SHP77 (cell line): ENCODE data around the gene DPYD.

Source experiments
- DNase-seq, 2 experiments: peaks; one replicate each; lab custom pipeline; 2025; lab: John Stamatoyannopoulos, UW

DPYD gene

DNA sequence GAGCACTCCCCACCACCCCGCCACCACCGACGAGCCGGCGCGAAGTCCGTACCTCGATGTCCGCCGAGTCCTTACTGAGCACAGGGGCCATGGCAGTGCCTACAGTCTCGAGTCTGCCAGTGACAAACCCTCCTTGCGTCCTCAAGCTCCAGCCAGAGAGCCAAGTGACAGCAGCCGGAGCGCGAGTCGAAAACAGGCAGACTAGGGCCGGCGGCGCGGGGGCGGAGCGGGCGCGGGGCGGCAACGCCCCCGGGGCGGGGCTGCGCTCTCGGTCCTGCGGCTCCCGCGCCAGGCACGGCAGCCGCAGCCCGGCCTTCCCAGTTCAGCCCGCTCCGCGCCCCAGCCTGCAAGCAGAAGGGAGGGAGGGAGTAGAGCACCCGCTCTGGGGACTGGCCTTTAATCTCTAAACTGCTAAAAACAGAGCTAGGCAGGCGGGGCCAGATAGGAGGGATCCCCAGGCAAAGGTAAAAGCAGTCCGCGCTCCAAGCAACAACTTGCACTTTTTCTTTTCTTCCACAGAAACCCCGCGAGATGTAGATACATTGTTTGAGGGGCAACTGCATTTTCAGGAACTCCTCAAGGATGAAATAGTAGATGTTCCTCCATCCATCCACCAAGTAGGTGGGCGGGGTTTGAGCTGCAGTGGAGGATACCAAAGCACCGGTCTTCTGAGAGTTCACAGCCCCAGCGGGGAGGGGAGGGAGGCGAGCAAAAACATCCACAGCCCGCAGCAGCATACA lies at the start of gene DPYD:
Gene DPYD (minus strand): TSS at position 203 of the 740 bp plus-strand sequence. CDS start 112 bp downstream, at position 91.
- DNase-seq, result peak; percentile 71 to 81

DNA sequence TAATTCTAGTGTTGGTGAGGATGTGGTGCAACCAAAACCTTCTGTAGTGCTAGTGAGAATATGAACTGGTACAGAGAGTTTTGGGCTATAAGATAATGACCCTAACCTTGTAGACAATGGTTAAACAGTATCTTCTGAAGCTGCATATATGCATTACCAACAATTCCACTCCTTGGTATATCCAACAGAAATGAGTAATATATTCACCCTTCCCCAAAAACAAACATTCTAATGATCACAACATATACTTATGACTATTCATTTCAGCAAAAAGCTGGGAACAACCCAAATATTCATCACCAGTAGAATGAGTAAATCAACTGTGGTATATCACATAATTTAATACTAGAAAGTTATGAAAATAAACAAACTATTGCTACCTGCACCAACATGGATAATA lies 39.6 kb upstream of the DPYD start:
- no peak for DNase-seq

DNA sequence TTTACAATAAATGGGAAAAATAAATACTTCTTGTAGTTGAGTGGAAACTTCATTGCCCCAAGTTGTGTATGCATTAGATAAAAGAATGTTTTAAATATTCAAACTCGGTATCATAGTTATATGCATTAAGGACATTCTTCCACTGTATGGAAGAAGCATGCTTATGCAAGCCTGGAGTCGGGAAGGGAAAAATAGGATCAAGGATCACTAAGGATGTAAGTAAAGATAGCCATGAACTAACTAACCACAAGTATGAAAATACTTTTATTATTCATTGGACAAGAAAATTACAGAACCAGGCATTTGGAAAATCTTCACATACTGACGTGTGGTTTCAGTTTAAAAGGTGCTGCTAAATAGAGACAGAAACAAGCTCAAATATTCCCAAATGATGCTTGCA lies 26.9 kb upstream of the DPYD start:
- no peak for DNase-seq

DNA sequence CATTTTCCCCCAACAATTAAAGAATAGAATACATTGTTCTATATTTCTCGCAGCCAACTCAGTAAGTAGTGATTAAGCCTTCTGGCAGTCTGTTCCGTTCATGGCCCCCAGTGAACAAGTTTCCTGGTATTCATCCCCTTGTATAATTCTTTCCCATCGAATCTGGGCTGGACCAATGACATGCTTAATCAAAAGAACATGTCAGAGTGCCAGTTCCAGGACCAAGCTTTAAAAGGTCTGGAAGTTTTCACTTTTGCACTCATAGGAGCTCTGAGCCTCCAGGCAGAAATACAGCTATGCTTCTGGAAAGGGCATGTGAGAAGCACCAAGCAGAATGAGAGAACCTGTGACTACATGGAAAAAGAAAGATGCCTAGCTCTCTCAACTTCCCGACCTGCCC lies 22.5 kb upstream of the DPYD start:
- no peak for DNase-seq

DNA sequence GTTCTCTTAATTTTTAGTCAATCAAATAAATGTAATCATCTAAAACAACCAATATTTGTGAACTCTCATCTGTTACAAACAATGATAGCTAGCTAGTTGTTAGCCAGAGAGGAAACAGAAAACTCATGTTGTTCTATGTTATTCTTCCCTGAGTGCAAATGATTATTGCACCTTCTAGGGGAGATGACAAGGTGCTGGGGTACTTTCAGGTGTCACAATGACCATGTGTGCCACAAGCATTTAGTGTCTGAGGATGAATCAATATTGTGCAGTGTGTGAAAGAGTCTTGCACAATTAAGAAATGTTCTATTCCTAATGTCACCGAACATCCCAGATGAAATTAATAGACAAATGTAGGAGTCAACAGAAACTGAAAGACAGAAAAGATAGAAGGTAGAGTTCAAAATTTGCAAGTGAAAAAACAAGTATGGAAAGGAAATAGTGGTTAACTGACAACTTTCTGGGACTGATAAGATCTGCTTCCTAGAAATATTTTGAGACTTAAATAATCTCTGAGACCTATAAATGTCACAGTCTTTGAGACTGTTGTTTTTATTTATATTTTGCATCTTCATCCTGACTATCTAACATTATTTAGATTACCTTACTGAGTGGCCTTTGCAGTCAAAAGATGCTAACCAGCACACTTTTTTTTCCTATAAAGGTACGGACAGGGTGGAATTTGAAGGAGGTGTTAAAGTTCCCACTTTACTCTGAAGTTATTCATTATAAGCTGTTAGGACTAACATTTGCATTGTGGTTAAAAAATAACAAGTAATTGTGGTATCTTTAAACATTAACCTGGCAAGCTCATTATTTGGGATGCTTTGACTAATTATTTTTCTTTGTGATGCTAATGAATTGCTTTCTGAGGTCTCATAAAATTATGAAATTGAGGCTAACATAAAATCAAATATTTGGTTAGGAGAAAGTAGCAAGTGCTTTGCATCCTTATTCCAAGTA lies 21.6 kb upstream of the DPYD start:
- no peak for DNase-seq

DNA sequence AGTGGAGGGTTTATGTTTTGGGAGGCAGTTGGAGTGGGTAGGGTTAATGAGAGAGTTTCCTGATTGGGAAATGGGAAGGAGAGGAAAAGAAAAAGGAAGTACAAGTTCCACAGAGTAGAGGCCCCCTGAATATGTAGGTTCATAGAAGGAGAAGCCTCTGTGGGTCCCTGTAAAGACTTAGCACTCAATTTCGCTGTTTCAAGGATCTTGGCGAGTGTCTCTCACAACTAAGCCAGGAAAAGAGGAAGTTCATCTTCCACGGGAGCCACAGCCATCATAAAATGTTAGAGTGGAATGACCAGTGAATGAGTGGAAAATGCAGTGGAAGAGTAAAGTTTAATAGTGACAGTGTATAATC lies 17.4 kb upstream of the DPYD start:
- DNase-seq, result no peak

DNA sequence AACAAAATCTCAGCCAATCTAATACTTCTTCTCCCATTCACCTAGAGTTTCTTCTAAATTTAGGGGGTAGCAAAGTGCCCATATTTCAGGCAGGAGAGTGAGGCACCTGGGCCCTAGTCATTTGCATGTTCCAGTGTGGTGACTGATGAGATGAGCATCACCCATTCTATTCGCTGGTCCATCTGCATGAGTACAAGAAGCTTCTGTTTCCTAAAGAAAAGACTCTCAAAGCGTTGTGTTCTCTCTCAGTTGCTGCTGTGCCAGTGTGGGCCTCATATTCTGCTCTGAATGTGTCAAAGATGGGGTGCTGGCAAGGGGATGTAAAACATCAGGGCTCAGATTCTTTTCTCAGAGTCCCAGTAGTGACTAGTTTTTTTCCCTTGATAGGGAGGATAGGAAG lies 16.1 kb upstream of the DPYD start:
- no peak for DNase-seq

DNA sequence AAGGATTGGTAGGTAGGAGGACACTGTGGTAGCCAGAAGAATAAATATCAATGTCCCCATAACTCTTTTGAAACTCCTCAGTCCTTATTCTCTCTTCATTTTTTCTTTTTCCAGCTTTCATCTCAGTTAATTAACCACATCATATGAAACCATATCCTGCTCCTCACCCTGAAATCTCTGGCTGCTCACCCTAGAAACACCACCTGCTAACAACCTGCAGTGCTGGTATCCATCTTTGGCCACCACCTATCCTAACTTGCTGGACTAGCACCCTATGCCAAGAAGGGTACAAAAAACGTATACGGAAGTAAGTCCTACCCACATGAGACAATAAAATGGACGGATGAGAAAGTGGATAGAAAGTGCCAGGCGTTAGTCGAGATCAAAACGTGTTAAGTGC lies 13.7 kb upstream of the DPYD start:
- DNase-seq, result no peak

DNA sequence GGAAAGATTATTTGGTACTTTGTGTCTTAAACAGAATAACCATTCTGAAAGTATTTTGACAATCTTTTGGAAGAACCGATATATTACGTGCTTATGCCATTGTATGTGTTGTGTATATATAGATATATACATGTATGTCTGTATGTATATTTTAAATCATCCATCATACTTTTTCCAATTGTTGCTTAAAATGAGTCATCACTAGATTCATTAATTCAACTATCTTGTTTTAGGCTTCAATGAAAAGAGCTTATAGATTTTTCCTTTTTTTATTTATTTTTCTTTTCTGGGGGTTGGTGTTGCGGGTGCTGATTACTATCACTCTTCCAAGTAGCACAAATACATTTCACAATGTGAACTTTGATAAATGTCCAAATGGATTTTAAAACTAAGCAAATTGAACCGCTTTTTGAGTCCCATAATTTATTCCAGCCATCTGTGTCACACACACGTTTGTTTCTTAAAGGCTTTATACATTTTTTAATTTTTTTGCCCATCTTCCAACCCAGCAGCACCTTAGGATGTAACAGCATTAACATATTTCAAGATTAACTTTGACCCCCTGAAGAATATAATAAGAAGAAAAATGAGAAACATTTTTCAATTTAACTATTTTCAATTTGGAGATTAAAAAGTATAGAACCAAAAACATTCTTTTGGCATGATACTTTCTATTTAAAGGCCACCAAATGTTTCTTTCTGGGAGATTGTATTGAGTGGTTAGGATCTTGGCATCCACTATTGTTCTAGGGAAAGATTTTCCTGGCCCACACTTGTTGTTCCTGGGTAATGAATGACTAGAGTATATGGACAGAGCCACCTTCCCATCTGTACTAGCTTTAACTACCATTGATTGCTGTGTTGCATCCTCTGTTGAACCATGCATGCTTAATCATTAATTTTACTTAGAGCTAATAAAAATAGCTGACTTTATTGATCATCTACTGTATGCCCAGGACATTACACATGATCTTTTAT lies 9.3 kb upstream of the DPYD start:
- DNase-seq, result no peak

DNA sequence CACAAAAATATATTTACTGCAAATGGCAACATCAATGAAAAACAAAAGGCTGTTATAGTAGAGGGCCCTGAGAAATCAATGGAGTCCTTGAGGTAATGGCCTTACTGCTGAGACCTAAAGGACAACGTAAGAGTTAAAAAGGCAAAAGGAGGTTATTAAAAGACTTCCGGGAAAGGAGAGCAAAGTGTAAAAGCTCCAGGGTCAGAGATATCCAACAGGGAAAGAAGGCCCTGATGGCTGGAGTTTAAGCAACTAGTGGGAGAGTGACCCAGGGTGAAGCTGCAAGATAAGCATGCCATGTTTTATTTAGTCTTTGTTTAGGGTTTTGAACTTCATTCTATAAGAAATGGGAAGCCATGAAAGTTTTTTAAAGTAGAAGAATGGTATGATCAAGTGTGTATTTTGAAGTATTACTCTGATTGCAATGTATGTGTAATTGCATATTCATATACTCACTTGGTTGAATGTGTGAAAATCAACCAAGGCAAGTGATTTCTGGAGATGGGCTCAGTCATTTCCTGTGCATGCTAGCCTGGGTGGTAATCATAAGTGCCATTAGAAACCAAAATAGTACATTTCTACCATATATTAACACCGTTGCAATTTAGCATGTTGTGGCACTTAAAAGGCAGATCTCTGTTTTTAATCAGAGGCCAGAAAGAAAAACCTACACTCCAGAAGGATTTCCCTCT lies 5.3 kb upstream of the DPYD start:
- no peak for DNase-seq

DNA sequence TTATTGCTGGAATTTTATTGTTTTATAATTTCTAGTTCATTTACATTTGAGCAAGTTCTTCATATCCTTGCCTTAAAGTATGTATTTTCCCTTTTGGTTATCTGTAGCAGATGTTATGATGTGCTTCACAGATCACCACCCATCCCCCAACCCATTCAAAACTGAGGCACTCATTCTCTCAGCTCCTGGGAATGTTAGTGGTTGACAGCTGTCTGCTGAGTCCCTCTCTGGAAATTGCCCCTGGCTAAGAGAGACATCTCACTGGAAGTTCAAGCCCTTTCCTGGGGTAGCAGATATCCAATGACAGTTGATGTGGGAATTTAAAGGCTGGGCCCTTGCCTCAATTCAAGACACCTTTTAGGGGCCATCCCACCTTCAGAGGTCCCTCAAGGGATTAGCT lies 4.3 kb upstream of the DPYD start:
- DNase-seq, result no peak

DNA sequence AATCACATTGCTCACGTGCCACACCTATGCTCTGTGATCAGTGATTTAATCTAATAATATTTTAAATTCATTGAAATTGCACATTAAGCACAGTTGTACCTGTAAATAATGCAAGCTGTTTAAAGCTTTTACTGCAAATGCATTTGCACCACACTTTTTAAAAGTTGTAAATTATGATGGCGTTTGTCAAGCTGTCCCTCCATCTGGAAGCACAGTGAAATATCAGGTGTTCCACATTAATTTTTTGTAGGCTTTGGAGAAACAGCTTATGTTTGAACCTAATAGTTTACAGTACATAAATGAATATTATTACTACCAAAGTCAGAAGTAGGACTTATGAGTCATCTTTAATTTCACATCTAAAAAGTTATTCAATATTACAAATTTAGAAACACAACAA lies 3.0 kb upstream of the DPYD start:
- DNase-seq, result no peak

DNA sequence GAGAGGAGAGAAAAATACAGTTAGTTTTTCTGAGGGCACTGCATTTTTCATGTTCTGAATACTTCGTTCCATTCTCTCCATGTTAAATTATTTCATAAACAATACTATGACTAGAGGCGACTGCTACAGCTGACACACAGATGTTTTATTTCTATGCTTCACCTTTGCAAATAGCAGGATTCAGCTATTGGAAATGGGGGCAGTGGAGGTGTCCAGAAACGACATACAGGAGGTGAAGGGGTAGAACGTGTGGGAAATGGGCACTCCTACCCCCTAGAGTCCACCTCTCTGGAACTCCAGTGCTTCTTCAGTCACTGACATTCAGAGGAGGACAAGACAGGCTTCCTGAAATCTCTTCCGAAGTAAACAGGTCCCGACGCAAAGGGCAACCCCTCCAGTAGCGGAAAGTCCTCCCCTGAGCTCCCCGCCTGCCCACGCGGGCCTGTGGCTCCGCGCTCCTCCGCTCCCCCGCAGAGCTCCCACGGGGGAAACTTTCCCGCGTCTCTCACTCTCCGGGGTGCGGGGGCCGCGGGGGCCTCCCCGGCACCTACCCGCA lies 480 bp downstream of the DPYD start:
- peak in 1 of 2 experiments; percentile 7 for DNase-seq

DNA sequence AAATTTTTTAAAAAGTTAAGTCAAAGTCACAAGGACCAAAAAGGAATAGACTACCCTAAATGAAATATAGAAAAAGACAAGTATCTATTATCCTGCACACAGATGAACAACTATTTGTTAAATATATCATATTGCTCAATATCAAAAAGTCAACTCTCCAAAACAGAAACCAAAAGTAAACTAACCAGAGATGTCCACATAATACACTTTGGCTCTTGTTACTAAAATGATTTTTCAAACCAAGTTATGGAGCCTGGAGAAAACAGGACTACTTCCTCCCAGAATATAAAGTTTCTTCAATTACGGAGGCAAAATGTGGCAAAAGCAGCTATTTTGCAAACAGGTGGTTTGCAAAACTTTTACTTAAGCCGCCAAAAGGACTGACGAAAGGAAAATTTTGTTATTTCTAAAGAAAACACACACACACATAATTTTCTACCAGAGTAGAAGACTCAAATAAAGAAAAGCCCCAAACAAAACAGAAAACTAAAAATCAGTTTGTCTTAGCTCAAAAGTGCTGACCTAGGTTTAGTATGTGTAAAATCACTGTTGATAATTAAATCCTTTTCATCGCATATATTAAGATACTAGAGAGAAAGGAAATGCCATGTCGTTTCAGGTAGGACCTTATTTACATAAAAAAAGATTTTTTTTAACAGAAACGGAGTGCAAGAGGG lies 1.1 kb downstream of the DPYD start:
- no peak for DNase-seq

DNA sequence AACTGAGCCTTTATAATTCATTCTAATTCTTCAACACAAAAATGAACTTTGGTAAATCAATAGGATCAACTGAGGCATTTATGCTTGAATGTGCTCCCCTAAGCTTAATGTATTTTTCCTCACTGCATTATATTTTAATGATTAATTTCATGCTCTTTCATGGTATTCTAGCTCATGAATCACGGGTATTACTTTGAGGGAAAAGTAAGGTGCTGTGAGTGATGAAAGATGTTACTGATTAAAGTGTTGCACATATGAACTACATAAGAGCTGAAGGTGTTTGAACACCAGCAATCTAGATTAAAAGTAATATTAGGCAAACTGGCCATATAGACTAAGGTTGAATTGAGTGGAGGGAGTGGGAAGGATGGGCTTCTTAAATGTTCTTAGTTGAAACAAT lies 1.9 kb downstream of the DPYD start:
- no peak for DNase-seq

DNA sequence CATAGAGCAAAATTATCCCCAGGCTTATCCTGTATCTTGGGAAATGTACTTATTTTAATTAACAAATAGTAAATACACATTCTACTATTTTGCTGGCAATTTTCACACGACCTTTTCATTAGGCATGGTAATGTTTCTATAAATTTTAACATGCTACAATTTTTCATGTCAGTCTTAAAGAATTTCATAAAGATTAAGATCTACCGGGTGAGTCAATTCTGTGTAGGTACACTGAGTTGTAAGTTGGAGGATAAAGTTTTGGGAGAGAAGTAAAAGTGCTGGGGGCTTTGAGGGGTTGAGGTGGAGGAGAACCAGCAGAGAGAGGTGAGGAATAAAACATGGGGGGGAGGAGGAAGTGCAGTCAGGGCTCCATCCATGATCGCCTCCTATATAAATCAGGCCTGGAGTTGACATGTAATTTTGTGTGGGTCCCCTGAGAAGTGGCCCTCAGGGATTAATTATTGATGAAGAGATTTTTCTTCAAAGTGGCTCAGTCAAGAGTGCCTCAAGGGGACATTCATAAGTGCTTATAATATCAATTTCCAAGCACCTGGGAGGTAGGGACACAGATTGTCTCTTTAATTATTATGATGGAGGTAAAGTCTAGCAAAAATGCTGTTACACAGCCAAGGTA lies 7.2 kb downstream of the DPYD start:
- DNase-seq, result no peak

DNA sequence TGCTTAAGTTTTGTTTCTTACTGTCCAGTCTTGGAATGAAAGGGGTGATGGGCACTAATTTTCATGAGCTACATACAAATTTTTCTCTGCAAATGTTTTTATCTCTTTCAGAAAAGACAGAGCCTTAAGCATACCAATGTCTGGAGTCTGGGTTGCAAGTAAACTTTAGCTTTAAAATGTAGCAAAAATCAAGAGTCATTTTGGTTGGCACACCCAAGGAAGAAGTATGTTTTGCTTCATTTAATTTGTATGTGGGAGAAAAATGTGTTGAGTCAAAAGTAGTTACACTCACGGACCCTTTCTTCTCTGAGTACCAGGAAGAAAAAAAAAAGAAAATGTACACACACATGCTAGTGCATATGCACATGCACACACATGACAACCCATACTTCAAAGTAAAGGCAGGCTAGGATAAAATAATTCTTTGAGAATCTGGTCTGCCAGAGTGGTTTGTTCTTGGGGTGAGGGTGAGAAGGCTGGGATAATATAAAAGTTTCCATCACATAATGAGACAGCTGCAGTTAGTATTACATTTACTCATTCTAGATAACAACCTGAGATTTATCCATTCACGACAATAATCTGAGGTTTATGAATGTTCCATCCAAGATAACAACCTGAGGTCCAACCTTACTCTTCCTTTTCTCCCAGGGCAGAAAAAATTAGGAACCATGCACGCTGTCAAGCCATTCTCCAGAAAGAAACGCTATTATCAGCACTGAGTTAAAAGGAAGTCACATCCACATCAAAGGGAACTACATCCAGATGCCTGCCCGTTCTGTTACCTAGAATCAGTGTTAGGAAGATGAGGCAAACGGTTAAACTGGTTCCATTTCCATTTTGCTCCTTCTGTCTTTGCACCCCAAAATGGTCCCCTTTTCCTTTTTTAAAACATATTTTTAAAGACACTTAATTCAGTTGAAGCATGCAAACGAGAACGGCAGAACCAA lies 9.3 kb downstream of the DPYD start:
- DNase-seq, result no peak

DNA sequence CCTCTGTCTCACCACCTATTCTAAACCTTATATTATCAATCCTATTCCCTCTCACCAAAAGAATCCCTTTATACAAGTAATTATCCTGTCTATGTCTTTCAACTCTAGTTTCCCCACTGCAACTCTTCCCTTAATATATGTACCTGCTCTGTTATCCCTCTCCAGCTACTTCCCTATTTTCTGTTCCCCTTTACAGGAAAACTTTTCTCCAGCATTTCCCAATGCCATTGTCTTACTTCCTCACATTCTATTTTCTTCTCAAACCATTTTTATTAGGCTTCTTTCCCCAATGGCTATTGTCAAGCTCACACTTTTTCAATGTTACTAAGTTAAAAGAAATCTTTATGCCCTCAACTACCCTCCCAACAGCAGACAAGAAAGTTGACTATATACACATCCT lies 11.6 kb downstream of the DPYD start:
- DNase-seq, result no peak

DNA sequence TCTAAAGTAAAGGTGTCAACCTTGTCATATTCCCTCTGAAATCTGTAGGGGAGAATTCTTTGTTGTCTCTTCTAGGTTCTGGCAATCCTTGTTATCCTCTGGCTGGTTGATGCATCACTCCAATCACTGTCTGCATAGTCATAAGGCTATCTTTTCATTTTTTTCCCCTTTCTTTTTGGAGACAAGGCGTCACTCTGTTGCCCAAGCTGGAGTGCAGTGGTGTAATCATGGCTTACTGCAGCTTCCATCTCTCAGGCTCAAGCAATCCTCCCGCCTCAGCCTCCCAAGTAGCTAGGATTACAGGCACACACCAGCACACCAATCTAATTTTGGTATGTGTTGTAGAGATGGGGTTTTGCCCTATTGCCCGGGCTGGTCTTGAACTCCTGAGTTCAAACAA lies 12.9 kb downstream of the DPYD start:
- DNase-seq, result no peak
